GM21825 (cell line): ENCODE data around the gene MAPK6.
A peak's percentile ranks its signal among the peaks of the same experiment; 100 is the strongest.
"Not testable (repeated sequence)": the region's sequence is repeated elsewhere in the genome, so short reads cannot be mapped to it uniquely, and the experiment has no call there.

Experiments used
- ATAC-seq: cut with Tn5 transposase; IDR thresholded peaks from one replicate; pipeline ENCODE4 v1.9.1; 2021; ENCODE audit warnings: mild to moderate bottlenecking, moderate library complexity; ENCODE audit not compliant: unreplicated experiment

The MAPK6 gene

GRCh38 chr15:52018693-52019393, at the start of gene MAPK6:
Gene MAPK6, plus strand, starts transcription at chr15:52019219. Its CDS starts 27,242 bp downstream, at chr15:52046461.
- peak; percentile 64 for ATAC-seq

GRCh38 chr15:51969728-51970127, 49.3 kb upstream of the MAPK6 start:
- ATAC-seq: no peak

DNA sequence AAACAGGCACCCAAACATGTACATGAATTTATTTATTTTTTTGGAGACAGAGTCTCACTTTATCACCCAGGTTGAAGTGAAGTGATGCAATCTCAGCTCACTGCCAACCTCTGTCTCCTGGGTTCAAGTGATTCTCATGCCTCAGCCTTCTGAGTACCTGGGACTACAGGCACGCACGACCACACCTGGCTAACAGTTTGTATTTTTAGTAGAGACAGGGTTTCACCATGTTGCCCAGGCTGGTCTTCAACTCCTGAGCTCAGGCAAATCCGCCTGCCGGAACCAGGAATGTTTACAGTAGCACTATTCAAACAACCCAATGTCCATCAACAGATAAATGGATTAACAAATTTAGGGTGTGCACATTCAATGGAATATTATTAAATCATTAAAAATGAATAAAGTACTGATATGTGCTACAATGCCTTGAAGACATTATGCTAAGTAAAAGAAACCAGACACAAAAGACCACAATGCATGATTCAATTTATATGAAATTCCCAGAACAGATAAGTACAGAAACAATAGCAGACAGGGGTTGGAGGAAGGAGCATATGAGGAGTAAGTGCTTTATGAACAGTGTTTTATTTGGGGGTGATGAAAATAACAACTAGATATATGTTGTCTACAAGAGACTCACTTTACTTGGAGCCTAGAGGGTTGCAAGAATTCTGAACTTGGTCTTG, 48.7 kb upstream of the MAPK6 start:
- ATAC-seq: no peak

GRCh38 chr15:51971032-51971374, 48.0 kb upstream of the MAPK6 start:
- peak; percentile 24 for ATAC-seq

DNA sequence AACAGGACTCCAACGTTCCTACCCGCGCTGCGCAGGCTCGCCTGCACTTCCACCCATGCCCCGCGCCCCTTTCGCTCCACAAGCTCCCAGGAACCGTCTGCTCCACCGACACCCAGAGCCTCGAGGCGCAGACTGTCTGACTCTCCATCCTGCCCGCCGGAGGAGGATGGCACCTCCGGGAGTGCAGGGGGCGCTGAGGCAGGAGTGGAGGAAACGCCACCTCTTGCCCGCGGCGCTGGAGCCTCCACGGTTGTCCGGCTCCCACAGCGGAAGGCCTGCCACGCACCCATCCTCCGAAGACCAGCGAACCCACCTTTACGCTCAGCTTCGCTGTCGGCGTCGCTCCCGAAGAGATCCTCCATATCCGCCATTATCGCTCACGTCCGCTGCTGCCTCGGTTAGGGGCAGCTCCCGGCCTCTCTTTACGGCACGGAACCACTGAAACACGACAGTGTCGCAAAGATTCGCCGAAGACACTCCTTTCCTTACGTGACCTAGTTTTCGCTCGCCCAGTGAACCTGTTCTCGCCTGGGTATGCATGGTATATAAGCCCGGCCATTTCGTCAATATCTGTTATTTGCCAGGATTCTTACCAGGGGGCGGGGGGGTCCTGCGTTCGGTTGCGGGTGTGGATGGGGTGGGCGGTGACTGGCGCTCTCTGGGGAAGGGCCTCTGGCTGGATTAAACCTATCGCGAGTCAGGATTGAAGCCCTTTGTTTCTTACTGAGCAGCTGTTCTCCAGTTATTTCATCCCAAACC, 47.5 kb upstream of the MAPK6 start, which contains the start of gene LEO1:
Gene LEO1, minus strand, starts transcription at position 404 of the 759 bp plus-strand sequence. Its CDS starts 33 bp downstream, at position 371.
- ATAC-seq: peak; percentile 84

GRCh38 chr15:51973220-51973619, 45.8 kb upstream of the MAPK6 start:
- ATAC-seq: no peak

DNA sequence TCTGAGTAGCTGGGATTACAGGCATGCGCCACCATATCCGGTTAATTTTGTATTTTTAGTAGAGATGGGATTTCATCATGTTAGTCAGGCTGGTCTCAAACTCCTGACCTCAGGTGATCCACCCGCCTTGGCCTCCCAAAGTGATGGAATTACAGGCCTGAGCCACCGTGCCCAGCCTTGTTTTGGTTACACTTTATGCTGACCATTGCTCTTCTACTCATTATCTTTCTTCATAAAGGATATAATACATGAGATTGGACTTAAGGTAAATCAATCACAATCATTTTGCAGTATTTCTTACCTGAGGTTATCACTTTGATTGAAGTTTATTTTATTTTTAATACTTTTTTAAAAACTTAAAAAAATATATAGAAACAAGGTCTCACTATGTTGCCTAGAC, 45.2 kb upstream of the MAPK6 start:
- ATAC-seq: no peak

- peak; percentile 88 for ATAC-seq
Observed at GRCh38 chr15:51982013-51982769, 36.8 kb upstream of the MAPK6 start.

- ATAC-seq: no peak
Observed at GRCh38 chr15:51982770-51983103, 36.3 kb upstream of the MAPK6 start.

DNA sequence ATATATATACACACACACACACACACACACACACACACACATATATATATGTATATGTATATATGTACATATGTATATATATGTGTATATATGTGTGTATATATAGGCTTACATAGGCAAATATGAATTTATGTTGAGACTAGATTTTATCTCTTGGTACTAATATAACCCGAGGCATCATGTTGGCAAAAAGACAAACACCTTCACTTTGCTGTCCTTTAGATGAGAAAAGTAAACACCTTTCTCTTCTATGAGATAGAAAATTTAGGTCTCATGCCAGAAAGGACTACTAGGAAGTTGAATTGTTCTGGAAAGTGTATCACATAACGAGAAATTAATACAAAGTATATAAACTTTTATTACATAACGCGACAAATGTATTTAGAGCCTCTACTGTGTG, 27.9 kb upstream of the MAPK6 start:
- no peak for ATAC-seq

DNA sequence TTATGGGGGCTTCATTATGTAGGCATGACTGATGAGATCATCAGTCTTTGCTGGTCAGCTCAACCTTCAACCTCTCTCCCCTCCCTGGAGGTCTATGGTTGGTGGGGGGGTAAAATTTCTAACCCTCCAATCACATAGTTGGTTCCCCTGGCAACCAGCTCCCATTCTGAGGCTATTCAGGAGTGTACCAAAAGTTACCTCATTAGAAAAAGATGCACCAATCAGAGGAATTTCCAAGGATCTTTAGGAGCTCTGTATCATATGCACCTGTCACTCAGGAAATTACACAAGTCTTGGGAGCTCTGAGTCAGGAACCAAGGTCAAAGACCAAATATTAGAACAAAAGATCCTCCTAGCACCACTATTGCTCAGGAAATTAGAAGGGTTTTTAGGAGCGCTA, 26.1 kb upstream of the MAPK6 start:
- ATAC-seq: no peak

GRCh38 chr15:52002351-52002750, 16.7 kb upstream of the MAPK6 start:
- ATAC-seq: no peak

DNA sequence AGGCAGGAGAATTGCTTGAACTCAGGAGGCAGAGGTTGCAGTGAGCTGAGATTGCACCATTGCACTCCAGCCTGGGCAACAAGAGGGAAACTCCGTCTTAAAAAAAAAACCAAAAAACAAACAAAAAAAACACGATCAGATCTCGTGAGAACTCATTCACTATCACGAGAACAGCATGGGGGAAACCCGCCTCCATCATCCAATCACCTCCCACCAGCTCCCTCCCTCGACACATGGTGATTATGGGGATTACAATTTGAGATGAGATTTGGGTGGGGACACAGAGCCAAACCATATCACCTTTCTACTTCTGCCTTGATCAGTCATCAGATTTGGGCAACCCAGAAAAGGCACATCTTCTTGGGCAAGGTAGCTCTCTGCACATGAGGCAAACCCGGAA, 15.9 kb upstream of the MAPK6 start:
- not testable (repeated sequence) for ATAC-seq

GRCh38 chr15:52003710-52004109, 15.3 kb upstream of the MAPK6 start:
- ATAC-seq: no peak

GRCh38 chr15:52004806-52005205, 14.2 kb upstream of the MAPK6 start:
- no peak for ATAC-seq

DNA sequence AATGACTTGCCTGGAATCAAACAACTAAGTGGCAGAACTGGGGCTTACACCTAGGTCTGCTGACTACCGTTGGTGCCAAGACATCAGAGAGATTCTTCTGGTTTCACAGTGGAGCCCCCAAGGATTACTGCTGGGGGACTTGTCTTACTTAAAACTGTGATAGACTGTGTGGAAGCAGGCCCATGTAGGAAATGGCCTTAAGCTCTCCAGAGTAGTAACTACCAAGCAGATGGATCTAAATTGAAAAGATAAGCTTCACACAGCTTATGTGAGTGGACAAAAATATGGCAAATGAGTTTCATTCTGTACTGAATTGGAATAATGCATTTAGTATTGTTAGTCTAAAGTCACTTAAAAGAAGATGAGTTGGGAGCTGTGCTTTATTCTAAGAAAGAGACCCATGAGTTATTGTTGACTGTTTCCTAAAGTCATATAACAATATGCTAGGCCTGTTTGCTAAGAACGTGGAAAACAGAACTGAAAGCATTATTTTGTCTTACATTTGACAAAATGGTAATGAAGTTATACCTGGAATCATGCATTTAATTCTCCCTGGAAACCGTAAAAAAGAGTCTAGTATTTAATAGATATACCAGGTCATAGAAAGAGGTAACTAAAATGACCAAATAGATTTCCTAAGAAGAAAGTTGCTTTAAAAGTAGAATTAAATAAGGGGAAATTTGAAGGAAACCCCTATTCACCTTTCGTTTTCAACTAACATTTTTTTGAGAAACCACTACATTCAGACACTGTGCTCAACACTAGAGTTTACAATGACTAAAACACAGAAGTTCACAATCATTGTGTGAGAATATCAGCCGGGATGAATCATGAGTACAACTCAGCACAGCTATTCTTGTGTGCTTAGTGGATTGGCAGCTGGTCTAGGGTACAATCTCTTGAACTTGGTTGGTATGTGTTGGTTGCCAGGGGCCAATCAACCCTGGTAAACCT, 13.0 kb upstream of the MAPK6 start:
- peak; percentile 55 for ATAC-seq

DNA sequence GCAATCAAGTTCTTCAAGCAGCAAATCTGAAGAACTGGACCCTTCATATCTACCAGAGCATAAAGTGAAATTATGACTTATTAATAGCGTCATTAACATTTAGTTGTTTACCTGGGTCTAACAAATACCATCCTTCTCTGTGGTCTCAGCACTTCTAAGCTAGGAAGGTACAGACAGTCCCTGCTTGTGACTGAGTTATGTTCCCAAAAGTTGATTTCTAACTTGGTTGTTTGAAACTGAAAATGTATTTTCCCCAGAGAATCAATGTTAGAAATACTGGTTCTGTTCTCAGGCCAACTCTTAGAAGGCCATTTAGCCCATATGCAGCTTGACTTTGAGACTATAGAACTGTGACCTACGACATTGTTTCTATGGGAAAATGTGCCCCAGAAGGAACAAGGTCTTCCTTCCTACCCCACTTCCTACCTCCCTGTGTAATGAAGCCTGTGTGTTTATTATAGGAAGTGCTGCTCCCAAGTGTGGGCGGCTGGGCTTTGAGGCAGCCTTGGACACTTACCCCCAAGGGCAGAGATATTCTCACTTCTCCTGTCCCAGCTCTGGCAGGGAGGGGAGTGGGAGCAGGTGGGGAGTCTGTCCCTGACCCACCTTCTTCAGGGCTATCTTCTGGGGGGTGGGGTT, 12.2 kb upstream of the MAPK6 start:
- peak; percentile 27 for ATAC-seq

DNA sequence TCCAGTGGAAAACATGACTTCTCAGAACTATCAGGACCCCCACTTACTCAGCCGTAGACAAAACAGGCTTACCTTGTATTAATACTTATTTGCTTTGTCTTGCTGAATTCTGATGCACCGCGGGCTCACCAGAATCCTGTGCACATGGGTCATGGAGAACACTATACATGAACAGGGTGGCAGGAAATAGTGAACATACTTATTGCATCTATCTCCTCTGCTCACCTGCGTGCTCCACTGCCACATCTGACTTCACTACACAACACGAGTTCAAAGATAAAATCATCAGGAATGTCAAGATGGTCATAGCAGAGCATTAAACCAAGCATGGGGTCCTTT, 10.7 kb upstream of the MAPK6 start:
- no peak for ATAC-seq

GRCh38 chr15:52008698-52009434, 10.2 kb upstream of the MAPK6 start:
- ATAC-seq: no peak
